ENCODE data around the gene GORAB.

GRCh38 chr1:170487503-170487902 is 44.5 kb upstream of the GORAB start:
- TF ChIP-seq CTCF (conservative IDR thresholded peaks at IDR 0.05), result no peak
- TF ChIP-seq ZFX (IDR thresholded peaks at IDR 0.05), result no peak
